ENCODE results near the gene CNIH2.

Gene CNIH2

GRCh38 chr11:66285250-66285947, 7.4 kb downstream of the CNIH2 start:
- H2AFZ ChIP-seq (ENCODE audit: insufficient read depth, low read length, poor library complexity), result no peak overlapping the region
- H4K8ac ChIP-seq (ENCODE audit: low read depth, low read length), result no peak overlapping the region
- H3K23ac ChIP-seq (ENCODE audit: low read length), result no peak overlapping the region
- peaks cover 12 to 15% of the 10 kb centered on the region in 2 experiments for H3K4me1 ChIP-seq (ENCODE audit: control insufficient read depth in 1 of 2, insufficient read depth in 2 of 2, low read length in 2 of 2)
- no peak overlapping the region for H3K4ac ChIP-seq (ENCODE audit: low read depth, low read length)
- no peak overlapping the region for H2BK5ac ChIP-seq (ENCODE audit: low read depth, low read length, poor library complexity)
- no peak overlapping the region for H3K14ac ChIP-seq (ENCODE audit: low read length)
- H3K9me3 ChIP-seq (ENCODE audit: insufficient read depth, low read depth, low read length), result no peaks in the 10 kb centered on the region
- H3K4me2 ChIP-seq (ENCODE audit: low read length), result no peak overlapping the region
- H3K27me3 ChIP-seq (ENCODE audit: insufficient read depth, low read length), result no peaks in the 10 kb centered on the region
- peaks cover 10% of the 10 kb centered on the region for H3K79me2 ChIP-seq (ENCODE audit: control insufficient read depth, insufficient read depth, low read length, poor library complexity)
- no peak overlapping the region for H2BK12ac ChIP-seq (ENCODE audit: low read length)
- no peak overlapping the region for H3K4me3 ChIP-seq (ENCODE audit: low read depth, low read length)
- H2BK120ac ChIP-seq (ENCODE audit: insufficient read depth, low read length, poor library complexity), result no peak overlapping the region
- no peak for DNase-seq
- H4K12ac ChIP-seq (ENCODE audit: low read depth, low read length), result no peak overlapping the region
- no peak overlapping the region for H3K9ac ChIP-seq (ENCODE audit: low read length)
- peaks cover 27 to 34% of the 10 kb centered on the region in 2 experiments for H3K36me3 ChIP-seq (ENCODE audit: control insufficient read depth in 1 of 2, insufficient read depth in 2 of 2, low read length in 2 of 2)
- no CpG with 5 or more reads among the region's 13 CpGs for WGBS (ENCODE audit: extremely low coverage, insufficient coverage, insufficient read length)
- no peak overlapping the region for H3K27ac ChIP-seq (ENCODE audit: low read depth, low read length)
- no peak overlapping the region for H2AK5ac ChIP-seq (ENCODE audit: low read length)
- H3K18ac ChIP-seq (ENCODE audit: low read length), result no peak overlapping the region
- no peak overlapping the region for H4K91ac ChIP-seq (ENCODE audit: low read depth, low read length)
- H3K79me1 ChIP-seq (ENCODE audit: low read length), result peaks cover 8% of the 10 kb centered on the region

- Histone ChIP-seq H3K18ac (ENCODE audit: low read length) (no peak overlapping the region), H3K9me3 (ENCODE audit: insufficient read depth, low read depth, low read length) (no peaks in the 10 kb centered on the region), H2AK5ac (ENCODE audit: low read length) (no peak overlapping the region), H2AFZ (ENCODE audit: insufficient read depth, low read length, poor library complexity) (no peak overlapping the region), H2BK5ac (ENCODE audit: low read depth, low read length, poor library complexity) (no peak overlapping the region), H3K23ac (ENCODE audit: low read length) (no peak overlapping the region), H3K4me3 (ENCODE audit: low read depth, low read length) (no peak overlapping the region), H3K36me3 (ENCODE audit: control insufficient read depth in 1 of 2, insufficient read depth in 2 of 2, low read length in 2 of 2) (peaks cover 27 to 34% of the 10 kb centered on the region in 2 experiments), H3K14ac (ENCODE audit: low read length) (no peak overlapping the region), H4K12ac (ENCODE audit: low read depth, low read length) (no peak overlapping the region), H4K91ac (ENCODE audit: low read depth, low read length) (no peak overlapping the region), H3K4me1 (ENCODE audit: control insufficient read depth in 1 of 2, insufficient read depth in 2 of 2, low read length in 2 of 2) (peaks cover 12 to 15% of the 10 kb centered on the region in 2 experiments), H3K4ac (ENCODE audit: low read depth, low read length) (no peak overlapping the region), H3K27me3 (ENCODE audit: insufficient read depth, low read length) (peaks cover 8% of the 10 kb centered on the region), H2BK120ac (ENCODE audit: insufficient read depth, low read length, poor library complexity) (no peak overlapping the region), H3K27ac (ENCODE audit: low read depth, low read length) (no peak overlapping the region), H3K79me2 (ENCODE audit: control insufficient read depth, insufficient read depth, low read length, poor library complexity) (peaks cover 10% of the 10 kb centered on the region), H3K79me1 (ENCODE audit: low read length) (peaks cover 8% of the 10 kb centered on the region), H2BK12ac (ENCODE audit: low read length) (no peak overlapping the region), H3K9ac (ENCODE audit: low read length) (no peak overlapping the region), H3K4me2 (ENCODE audit: low read length) (no peak overlapping the region), H4K8ac (ENCODE audit: low read depth, low read length) (no peak overlapping the region)
- no CpG with 5 or more reads among the region's 5 CpGs for WGBS (ENCODE audit: extremely low coverage, insufficient coverage, insufficient read length)
- no peak for DNase-seq
Observed at GRCh38 chr11:66286699-66287098, 8.7 kb downstream of the CNIH2 start.

GRCh38 chr11:66287211-66287888, 9.4 kb downstream of the CNIH2 start:
- no peak overlapping the region for H3K23ac ChIP-seq (ENCODE audit: low read length)
- peak overlapping the region; percentile 43 for H2AK5ac ChIP-seq (ENCODE audit: low read length)
- no peak overlapping the region for H2BK120ac ChIP-seq (ENCODE audit: insufficient read depth, low read length, poor library complexity)
- no peak overlapping the region for H4K91ac ChIP-seq (ENCODE audit: low read depth, low read length)
- no peak overlapping the region for H3K4me3 ChIP-seq (ENCODE audit: low read depth, low read length)
- peaks cover 10% of the 10 kb centered on the region for H3K79me2 ChIP-seq (ENCODE audit: control insufficient read depth, insufficient read depth, low read length, poor library complexity)
- H2BK5ac ChIP-seq (ENCODE audit: low read depth, low read length, poor library complexity), result no peak overlapping the region
- H2AFZ ChIP-seq (ENCODE audit: insufficient read depth, low read length, poor library complexity), result no peak overlapping the region
- H3K79me1 ChIP-seq (ENCODE audit: low read length), result peaks cover 8% of the 10 kb centered on the region
- no peak overlapping the region for H2BK12ac ChIP-seq (ENCODE audit: low read length)
- no peak overlapping the region for H3K4ac ChIP-seq (ENCODE audit: low read depth, low read length)
- no peak overlapping the region for H3K14ac ChIP-seq (ENCODE audit: low read length)
- H4K12ac ChIP-seq (ENCODE audit: low read depth, low read length), result no peak overlapping the region
- DNase-seq, result no peak
- peaks cover 27 to 34% of the 10 kb centered on the region in 2 experiments for H3K36me3 ChIP-seq (ENCODE audit: control insufficient read depth in 1 of 2, insufficient read depth in 2 of 2, low read length in 2 of 2)
- peaks cover under 1% of the 10 kb centered on the region for H3K9me3 ChIP-seq (ENCODE audit: insufficient read depth, low read depth, low read length)
- no CpG with 5 or more reads among the region's 10 CpGs for WGBS (ENCODE audit: extremely low coverage, insufficient coverage, insufficient read length)
- H4K8ac ChIP-seq (ENCODE audit: low read depth, low read length), result no peak overlapping the region
- peaks cover 14% of the 10 kb centered on the region for H3K27me3 ChIP-seq (ENCODE audit: insufficient read depth, low read length)
- no peak overlapping the region for H3K18ac ChIP-seq (ENCODE audit: low read length)
- peak overlapping the region; percentile 62 for H3K4me2 ChIP-seq (ENCODE audit: low read length)
- no peak overlapping the region for H3K9ac ChIP-seq (ENCODE audit: low read length)
- no peak overlapping the region for H3K27ac ChIP-seq (ENCODE audit: low read depth, low read length)
- H3K4me1 ChIP-seq (ENCODE audit: control insufficient read depth in 1 of 2, insufficient read depth in 2 of 2, low read length in 2 of 2), result peaks cover 12 to 15% of the 10 kb centered on the region in 2 experiments

GRCh38 chr11:66287889-66288670, 10.1 kb downstream of the CNIH2 start:
- peaks cover 20% of the 10 kb centered on the region for H3K27me3 ChIP-seq (ENCODE audit: insufficient read depth, low read length)
- H4K91ac ChIP-seq (ENCODE audit: low read depth, low read length), result peak overlapping the region; percentile 97
- H2BK12ac ChIP-seq (ENCODE audit: low read length), result no peak overlapping the region
- H3K79me2 ChIP-seq (ENCODE audit: control insufficient read depth, insufficient read depth, low read length, poor library complexity), result peaks cover 10% of the 10 kb centered on the region
- no peak for DNase-seq
- peak overlapping the region; percentile 97 for H3K18ac ChIP-seq (ENCODE audit: low read length)
- peak overlapping the region; percentile 98 for H4K8ac ChIP-seq (ENCODE audit: low read depth, low read length)
- peaks cover 8% of the 10 kb centered on the region for H3K79me1 ChIP-seq (ENCODE audit: low read length)
- H4K12ac ChIP-seq (ENCODE audit: low read depth, low read length), result peak overlapping the region; percentile 92
- peak overlapping the region; percentile 94 for H2AFZ ChIP-seq (ENCODE audit: insufficient read depth, low read length, poor library complexity)
- H2AK5ac ChIP-seq (ENCODE audit: low read length), result peak overlapping the region; percentile 43
- H3K4ac ChIP-seq (ENCODE audit: low read depth, low read length), result peak overlapping the region; percentile 86
- no CpG with 5 or more reads among the region's 20 CpGs for WGBS (ENCODE audit: extremely low coverage, insufficient coverage, insufficient read length)
- peak overlapping the region; percentile 62 for H3K4me2 ChIP-seq (ENCODE audit: low read length)
- H3K14ac ChIP-seq (ENCODE audit: low read length), result peak overlapping the region; percentile 96
- H3K4me3 ChIP-seq (ENCODE audit: low read depth, low read length), result peak overlapping the region; percentile 84
- peaks cover 27 to 34% of the 10 kb centered on the region in 2 experiments for H3K36me3 ChIP-seq (ENCODE audit: control insufficient read depth in 1 of 2, insufficient read depth in 2 of 2, low read length in 2 of 2)
- peaks cover 12 to 15% of the 10 kb centered on the region in 2 experiments for H3K4me1 ChIP-seq (ENCODE audit: control insufficient read depth in 1 of 2, insufficient read depth in 2 of 2, low read length in 2 of 2)
- peak overlapping the region; percentile 62 for H2BK120ac ChIP-seq (ENCODE audit: insufficient read depth, low read length, poor library complexity)
- peak overlapping the region; percentile 63 for H3K27ac ChIP-seq (ENCODE audit: low read depth, low read length)
- H2BK5ac ChIP-seq (ENCODE audit: low read depth, low read length, poor library complexity), result peak overlapping the region; percentile 85
- peak overlapping the region; percentile 86 for H3K9ac ChIP-seq (ENCODE audit: low read length)
- peaks cover 3% of the 10 kb centered on the region for H3K9me3 ChIP-seq (ENCODE audit: insufficient read depth, low read depth, low read length)
- H3K23ac ChIP-seq (ENCODE audit: low read length), result no peak overlapping the region

Measured in trophoblast cell (in vitro differentiated cells and primary cell).